ENCODE data around the gene MPZL2. TPM values are rescaled to one million over a fixed set of nuclear protein-coding genes. Genes with fewer than 3 reads are reported as not detected.

MPZL2 gene
- total and polyA plus RNA-seq, 2 experiments from 2014 or later, result 2.6 to 4.2 TPM

- TF ChIP-seq CTCF (conservative IDR thresholded peaks at IDR 0.05; ENCODE audit: low read depth in 2 of 2) (no peak), ZNF331 (CRISPR knock-in tag; IDR thresholded peaks at IDR 0.05; ENCODE audit: low read depth) (no peak), EZH2phosphoT487 (IDR thresholded peaks at IDR 0.05; ENCODE audit: unreplicated experiment) (no peak), ZNF114 (CRISPR knock-in tag; IDR thresholded peaks at IDR 0.05) (no peak), ETS1 (IDR thresholded peaks at IDR 0.05) (no peak), CREB1 (CRISPR knock-in tag; IDR thresholded peaks at IDR 0.05; ENCODE audit: low read depth) (no peak)
These were observed 48.3 kb downstream of the MPZL2 start (continued) for GRCh38 chr11:118215765-118216164.

GRCh38 chr11:118215262-118215661, 48.8 kb downstream of the MPZL2 start:
- H3K27me3 ChIP-seq (ENCODE audit: insufficient read depth), result no peaks in the 10 kb centered on the region
- no peaks in the 10 kb centered on the region for H3K79me2 ChIP-seq (replicated peaks; ENCODE audit: insufficient read depth)
- no peak for DNase-seq (ENCODE audit: low spot score)
- H3K4me1 ChIP-seq (ENCODE audit: insufficient read depth), result peaks cover 43% of the 10 kb centered on the region
- H3K9me2 ChIP-seq (ENCODE audit: insufficient read depth), result peaks cover 4% of the 10 kb centered on the region; the same call in 1 of the 2 replicates
- Mint-ChIP-seq H3K36me3 (ENCODE audit: low read depth) (no peaks in the 10 kb centered on the region), H3K9me3 (no peaks in the 10 kb centered on the region), H3K4me3 (no peak overlapping the region), H3K4me1 (peaks cover 46% of the 10 kb centered on the region), H3K27me3 (ENCODE audit: insufficient read depth, low read depth, poor library complexity) (peaks cover 10% of the 10 kb centered on the region), H3K27ac (no peak overlapping the region)
- no peak overlapping the region for H3K4me3 ChIP-seq
- no peak overlapping the region for H3K27ac ChIP-seq (ENCODE audit: low read depth)
- no peak overlapping the region for H2AFZ ChIP-seq
- no peak for ATAC-seq
- no peaks in the 10 kb centered on the region for H3K36me3 ChIP-seq (ENCODE audit: insufficient read depth)
- no peaks in the 10 kb centered on the region for H4K20me1 ChIP-seq (replicated peaks; ENCODE audit: insufficient read depth)
- no peak overlapping the region for H3K4me2 ChIP-seq
- H3F3A ChIP-seq (replicated peaks; ENCODE audit: low read depth), result no peaks in the 10 kb centered on the region
- TF ChIP-seq ZNF114 (CRISPR knock-in tag; IDR thresholded peaks at IDR 0.05) (no peak), POLR2AphosphoS5 (IDR thresholded peaks at IDR 0.05; ENCODE audit: low read depth) (no peak), CTCF (conservative IDR thresholded peaks at IDR 0.05; ENCODE audit: low read depth in 2 of 2) (no peak), ZNF331 (CRISPR knock-in tag; IDR thresholded peaks at IDR 0.05; ENCODE audit: low read depth) (no peak), REST (IDR thresholded peaks at IDR 0.05; ENCODE audit: unreplicated experiment) (no peak), EZH2 (IDR thresholded peaks at IDR 0.05; ENCODE audit: low read depth, unreplicated experiment) (no peak), NANOG (IDR thresholded peaks at IDR 0.05; ENCODE audit: borderline replicate concordance) (no peak)
